OCI-LY3 (cell line): ENCODE measurements around the gene ABCG1.

ENCODE experiments used
- H2AFZ ChIP-seq: fragments of 200-600, 300-600 bp; shearing (Covaris generic); 2 replicates; pipeline ENCODE4 v1.6.0; 2014; ENCODE audit warnings: antibody characterized with exemption, low read depth, low read length
- H3K27ac ChIP-seq: fragments of 200-600, 300-600 bp; sonication (generic); 2 replicates; pipeline ENCODE4 v1.5.1; 2014; ENCODE audit warnings: mild to moderate bottlenecking, low read length, moderate library complexity, mixed read lengths
- H3K27me3 ChIP-seq: fragments of 200-600, 300-600 bp; sonication (generic); 2 replicates; pipeline ENCODE4 v1.6.1; 2014; ENCODE audit warnings: low read depth, low read length, mixed read lengths
- H3K36me3 ChIP-seq: fragments of 200-600, 300-600 bp; sonication (generic); replicated peaks from 2 replicates; pipeline ENCODE3; 2014; ENCODE audit warnings: low read depth, low read length, mixed read lengths
- H3K4me1 ChIP-seq: fragments of 300-600, 200-600 bp; sonication (generic); 2 replicates; pipeline ENCODE4 v1.6.1; 2014; ENCODE audit warnings: low read length, mixed read lengths
- H3K4me2 ChIP-seq: fragments of 200-600, 300-600 bp; sonication (generic); 2 replicates; pipeline ENCODE4 v1.6.1; 2014; ENCODE audit warnings: low read length, mixed read lengths
- H3K4me3 ChIP-seq: fragments of 300-600, 200-600 bp; sonication (generic); 2 replicates; pipeline ENCODE4 v1.5.1; 2014; ENCODE audit warnings: antibody characterized with exemption, mild to moderate bottlenecking, low read length, moderate library complexity
- H3K79me2 ChIP-seq: fragments of 300-600, 200-600 bp; shearing (Covaris generic); 2 replicates; pipeline ENCODE4 v1.6.1; 2014; ENCODE audit warnings: mild to moderate bottlenecking, low read length, mixed read lengths
- H3K9ac ChIP-seq: fragments of 300-600, 200-600 bp; shearing (Covaris generic); 2 replicates; pipeline ENCODE4 v1.6.0; 2014; ENCODE audit warnings: mild to moderate bottlenecking, low read length, moderate library complexity
- H3K9me3 ChIP-seq: fragments of 200-600, 300-600 bp; shearing (Covaris generic); 2 replicates; pipeline ENCODE4 v1.6.1; 2014; ENCODE audit warnings: low read length, mixed read lengths; ENCODE audit not compliant: insufficient read depth
- H4K20me1 ChIP-seq: fragments of 200-600, 300-600 bp; sonication (generic); 2 replicates; pipeline ENCODE4 v1.6.1; 2016; ENCODE audit warnings: low read length, mixed read lengths; ENCODE audit not compliant: insufficient read depth
- CTCF ChIP-seq: fragments of 200-600, 300-600 bp; sonication (generic); IDR thresholded peaks from 2 replicates; pipeline ENCODE4 v1.5.1; 2014; ENCODE audit warnings: antibody characterized with exemption, low read length, low read depth
- EZH2phosphoT487 ChIP-seq: fragments of 200-600 bp; shearing (Covaris generic); IDR thresholded peaks from 2 replicates; pipeline ENCODE4 v1.6.1; 2018; ENCODE audit warnings: antibody characterized with exemption, mixed run types, low read depth

Gene ABCG1

GRCh38 chr21:42265231-42265812, 46.4 kb downstream of the ABCG1 start:
- Histone ChIP-seq H4K20me1 (no peaks in the 10 kb centered on the region), H3K4me2 (no peak overlapping the region), H3K4me1 (no peaks in the 10 kb centered on the region), H3K27me3 (peaks cover 4% of the 10 kb centered on the region; the same call in 1 of the 2 replicates), H2AFZ (no peak overlapping the region), H3K4me3 (no peak overlapping the region), H3K9ac (no peak overlapping the region), H3K79me2 (no peaks in the 10 kb centered on the region), H3K27ac (no peak overlapping the region), H3K9me3 (no peaks in the 10 kb centered on the region), H3K36me3 (no peaks in the 10 kb centered on the region)
- TF ChIP-seq EZH2phosphoT487 (no peak), CTCF (no peak)

DNA sequence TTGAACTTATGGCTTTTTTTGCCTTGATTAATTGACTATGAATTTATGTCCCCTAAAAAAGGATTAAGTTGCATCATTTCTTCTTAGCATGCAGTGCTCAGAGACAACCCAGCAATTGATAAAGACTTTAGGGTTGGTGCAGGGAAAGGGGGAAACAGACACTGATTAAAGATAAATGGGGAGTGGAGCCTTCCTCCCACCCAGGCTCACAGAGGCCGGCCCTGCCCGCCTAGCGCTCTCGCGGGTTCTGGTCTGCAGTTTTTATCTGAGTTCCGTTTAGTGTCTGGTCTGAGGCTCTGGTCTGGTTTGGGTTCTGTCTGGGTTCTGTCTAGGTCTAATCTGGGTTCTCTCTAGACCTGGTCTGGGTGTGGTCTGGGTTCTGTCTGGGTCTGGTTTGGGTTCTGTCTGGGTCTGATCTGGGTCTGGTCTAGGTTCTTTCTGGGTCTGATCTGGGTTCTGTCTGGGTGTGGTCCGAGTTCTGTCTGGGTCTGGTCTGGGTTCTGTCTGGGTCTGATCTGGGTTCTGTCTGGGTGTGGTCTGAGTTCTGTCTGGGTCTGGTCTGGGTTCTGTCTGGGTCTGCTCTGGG, 48.1 kb downstream of the ABCG1 start:
- TF ChIP-seq EZH2phosphoT487, result no peak
- no peak for TF ChIP-seq CTCF
- Histone ChIP-seq H2AFZ (no peak overlapping the region), H3K27me3 (peaks cover 4% of the 10 kb centered on the region; the same call in 1 of the 2 replicates), H3K27ac (no peak overlapping the region), H3K79me2 (no peaks in the 10 kb centered on the region), H3K4me1 (no peaks in the 10 kb centered on the region), H3K4me3 (no peak overlapping the region), H3K36me3 (no peaks in the 10 kb centered on the region), H3K4me2 (no peak overlapping the region), H4K20me1 (no peaks in the 10 kb centered on the region), H3K9me3 (no peaks in the 10 kb centered on the region), H3K9ac (no peak overlapping the region)

DNA sequence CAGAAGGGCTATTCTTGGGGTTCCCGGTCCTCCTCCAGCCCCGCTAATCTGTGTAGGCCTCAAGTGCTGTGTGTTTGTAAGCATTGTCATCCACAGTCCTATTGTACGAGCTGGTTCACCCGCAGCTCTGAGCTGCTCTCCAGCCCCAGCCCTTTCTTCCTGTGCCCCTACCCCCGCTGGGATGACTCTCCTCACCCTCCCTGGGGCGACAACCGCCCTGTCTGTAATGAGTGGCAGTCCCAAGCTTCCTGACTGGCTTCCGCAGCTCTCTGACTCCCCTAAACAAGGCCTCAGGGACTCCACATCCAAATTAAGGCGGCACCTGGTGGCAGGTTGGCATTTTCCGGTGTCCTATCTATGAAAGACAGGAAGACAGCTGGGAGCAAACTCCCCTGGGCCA, 50.4 kb downstream of the ABCG1 start:
- Histone ChIP-seq H3K27ac (no peak overlapping the region), H3K4me2 (no peak overlapping the region), H3K9ac (no peak overlapping the region), H3K4me1 (no peaks in the 10 kb centered on the region), H3K79me2 (no peaks in the 10 kb centered on the region), H3K9me3 (no peaks in the 10 kb centered on the region), H4K20me1 (no peaks in the 10 kb centered on the region), H3K36me3 (no peaks in the 10 kb centered on the region), H2AFZ (no peak overlapping the region), H3K27me3 (no peaks in the 10 kb centered on the region; the same call in 1 of the 2 replicates), H3K4me3 (no peak overlapping the region)
- TF ChIP-seq CTCF (no peak), EZH2phosphoT487 (no peak)

DNA sequence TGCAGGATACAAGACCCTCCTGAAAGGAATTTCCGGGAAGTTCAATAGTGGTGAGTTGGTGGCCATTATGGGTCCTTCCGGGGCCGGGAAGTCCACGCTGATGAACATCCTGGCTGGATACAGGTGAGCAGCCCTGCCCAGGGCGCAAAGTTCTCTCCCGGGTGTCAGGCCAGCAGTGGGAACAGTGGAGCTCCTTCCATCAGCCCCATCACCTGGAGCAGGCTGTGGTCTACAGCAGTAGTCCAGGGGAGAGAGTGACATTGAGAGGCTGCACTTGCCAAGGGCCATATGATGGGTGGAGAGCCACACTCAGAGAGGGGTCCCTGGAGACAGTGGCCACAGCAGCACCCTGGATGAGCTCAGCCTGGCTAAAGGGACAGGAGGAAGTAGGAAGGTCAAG, 52.1 kb downstream of the ABCG1 start:
- no peaks in the 10 kb centered on the region for H3K4me1 ChIP-seq
- no peaks in the 10 kb centered on the region for H4K20me1 ChIP-seq
- H3K9ac ChIP-seq, result no peak overlapping the region
- no peak overlapping the region for H3K4me2 ChIP-seq
- no peaks in the 10 kb centered on the region for H3K9me3 ChIP-seq
- H3K79me2 ChIP-seq, result no peaks in the 10 kb centered on the region
- no peak overlapping the region for H3K27ac ChIP-seq
- no peak overlapping the region for H2AFZ ChIP-seq
- no peak overlapping the region for H3K4me3 ChIP-seq
- no peaks in the 10 kb centered on the region for H3K27me3 ChIP-seq
- H3K36me3 ChIP-seq, result no peaks in the 10 kb centered on the region
- TF ChIP-seq CTCF (no peak), EZH2phosphoT487 (no peak)
